Cardiac muscle cell (in vitro differentiated cells and primary cell): ENCODE data around the gene AJAP1. TPM values are rescaled to one million over a fixed set of nuclear protein-coding genes. Genes with fewer than 3 reads are reported as not detected.

Experiments
- DNase-seq, 2 donors: peaks; one replicate each; pipeline versions ENCODE4 v3.0.0 to v3.0.0-alpha.2; 2010 to 2017; ENCODE audit warnings: low read depth in 1 of 2, low spot score in 1 of 2
- H3K27ac ChIP-seq: fragments of 200-600 bp; sonication (generic); 2 replicates; pipeline ENCODE4 v1.5.1; 2016
- H3K27me3 ChIP-seq: fragments of 200-600 bp; sonication (generic); 2 replicates; pipeline ENCODE4 v1.6.0; 2016; ENCODE audit warnings: control low read depth
- H3K36me3 ChIP-seq: fragments of 200-600 bp; sonication (generic); 2 replicates; pipeline ENCODE4 v1.5.1; 2016; ENCODE audit warnings: control low read depth
- H3K4me1 ChIP-seq: fragments of 200-600 bp; sonication (generic); 2 replicates; pipeline ENCODE4 v1.8.1; 2017; ENCODE audit warnings: low read depth, mild to moderate bottlenecking, mixed run types
- H3K4me3 ChIP-seq: fragments of 200-600 bp; sonication (generic); 2 replicates; pipeline ENCODE4 v1.5.1; 2016; ENCODE audit warnings: mild to moderate bottlenecking
- H3K9me3 ChIP-seq: fragments of 200-600 bp; sonication (generic); 2 replicates; pipeline ENCODE4 v1.5.1; 2017; ENCODE audit warnings: low read depth, mild to moderate bottlenecking, control low read depth
- CTCF ChIP-seq: IDR thresholded peaks from 2 replicates; pipeline ENCODE4 v1.5.1; 2012; ENCODE audit warnings: low read depth, mild to moderate bottlenecking, low read length
- polyA plus RNA-seq: library from polyadenylated mRNA; unstranded; fragments of >200 nt; fragmentation: Nextera tagmentation; extraction: Ambion mirVana; gene quantifications from 2 replicates; pipeline ENCODE4 v1.2.1, GENCODE V29; 2016
- total RNA-seq: library from RNA; depleted of rRNA; stranded (reverse); fragments of >200 nt; gene quantifications from 2 replicates; pipeline ENCODE4 v1.2.3, GENCODE V29; 2016

Gene AJAP1, protein sequence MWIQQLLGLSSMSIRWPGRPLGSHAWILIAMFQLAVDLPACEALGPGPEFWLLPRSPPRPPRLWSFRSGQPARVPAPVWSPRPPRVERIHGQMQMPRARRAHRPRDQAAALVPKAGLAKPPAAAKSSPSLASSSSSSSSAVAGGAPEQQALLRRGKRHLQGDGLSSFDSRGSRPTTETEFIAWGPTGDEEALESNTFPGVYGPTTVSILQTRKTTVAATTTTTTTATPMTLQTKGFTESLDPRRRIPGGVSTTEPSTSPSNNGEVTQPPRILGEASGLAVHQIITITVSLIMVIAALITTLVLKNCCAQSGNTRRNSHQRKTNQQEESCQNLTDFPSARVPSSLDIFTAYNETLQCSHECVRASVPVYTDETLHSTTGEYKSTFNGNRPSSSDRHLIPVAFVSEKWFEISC
- total RNA-seq (0.14 TPM in 1 of 2 replicates, not detected in the other), polyA plus RNA-seq (not detected in 2 replicates)

DNA sequence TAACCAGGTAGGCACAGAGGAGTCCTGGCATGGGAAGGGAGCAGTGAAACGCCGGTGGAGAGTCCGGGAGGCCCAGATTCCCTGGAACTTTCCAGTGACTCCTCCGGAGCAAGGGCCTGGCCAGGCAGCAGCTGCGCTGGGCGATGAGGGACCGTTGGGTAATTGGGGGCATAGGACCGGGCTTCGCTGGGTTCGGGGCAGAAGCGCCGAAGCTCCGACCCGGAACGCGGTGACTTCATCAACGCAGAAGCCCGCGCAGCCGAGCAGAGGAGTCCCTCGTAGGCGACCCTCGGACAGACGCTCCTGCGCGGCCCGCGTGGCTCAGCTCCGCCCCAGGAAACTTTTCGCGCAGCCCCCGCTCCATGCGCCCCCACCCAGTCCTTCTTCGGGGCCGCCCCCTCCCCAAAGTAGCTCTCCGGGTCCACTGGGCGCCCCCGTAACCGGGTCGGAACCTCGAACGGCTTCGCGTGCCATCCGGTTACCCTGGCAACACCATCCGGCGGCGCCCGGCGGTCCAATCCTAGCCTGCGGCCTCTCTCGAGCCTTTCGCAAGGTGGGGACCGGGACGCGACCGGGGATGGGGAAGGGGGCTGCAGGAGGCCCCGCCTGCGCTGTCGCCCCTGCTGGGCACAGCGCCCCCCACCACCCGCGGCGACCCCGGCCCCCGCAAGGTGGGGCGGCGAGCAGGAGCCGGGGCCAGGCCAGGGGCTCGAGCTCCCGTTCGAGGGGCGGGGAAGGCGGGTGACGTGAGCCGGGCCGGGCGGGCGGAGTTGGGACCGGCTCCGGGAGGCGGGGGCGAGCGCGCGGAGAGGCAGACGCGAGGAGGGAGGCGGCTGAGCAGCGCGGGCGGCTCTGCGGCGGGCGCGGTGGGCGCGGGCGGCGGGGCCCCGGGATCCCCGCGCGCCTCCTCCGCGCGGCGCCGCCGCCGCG lies at the start of gene AJAP1:
TSS of gene AJAP1 (plus strand) at position 814 of the 930 bp plus-strand sequence. CDS start 817 bp downstream, outside the sequence.
- H3K4me1 ChIP-seq: no peaks in the 10 kb centered on the region
- no peak for DNase-seq

GRCh38 chr1:4605158-4605557 lies 49.3 kb upstream of the AJAP1 start:
- H3K9me3 ChIP-seq: no peaks in the 10 kb centered on the region
- H3K27me3 ChIP-seq: no peaks in the 10 kb centered on the region
- H3K4me3 ChIP-seq: no peak overlapping the region
- no peak overlapping the region for H3K27ac ChIP-seq
- no peaks in the 10 kb centered on the region for H3K4me1 ChIP-seq
- DNase-seq: no peak
- no peaks in the 10 kb centered on the region for H3K36me3 ChIP-seq
- TF ChIP-seq CTCF: no peak

More for the DNA sequence above, at the start of gene AJAP1:
- no peak within 1 kb of the TSS for H3K27ac ChIP-seq
- peak within 1 kb of the TSS; percentile 13 for H3K4me3 ChIP-seq
- no peaks in the 10 kb centered on the region for H3K9me3 ChIP-seq
- H3K27me3 ChIP-seq: peaks cover 88% of the 10 kb centered on the region
- TF ChIP-seq CTCF: no peak
- H3K36me3 ChIP-seq: no peaks in the 10 kb centered on the region

DNA sequence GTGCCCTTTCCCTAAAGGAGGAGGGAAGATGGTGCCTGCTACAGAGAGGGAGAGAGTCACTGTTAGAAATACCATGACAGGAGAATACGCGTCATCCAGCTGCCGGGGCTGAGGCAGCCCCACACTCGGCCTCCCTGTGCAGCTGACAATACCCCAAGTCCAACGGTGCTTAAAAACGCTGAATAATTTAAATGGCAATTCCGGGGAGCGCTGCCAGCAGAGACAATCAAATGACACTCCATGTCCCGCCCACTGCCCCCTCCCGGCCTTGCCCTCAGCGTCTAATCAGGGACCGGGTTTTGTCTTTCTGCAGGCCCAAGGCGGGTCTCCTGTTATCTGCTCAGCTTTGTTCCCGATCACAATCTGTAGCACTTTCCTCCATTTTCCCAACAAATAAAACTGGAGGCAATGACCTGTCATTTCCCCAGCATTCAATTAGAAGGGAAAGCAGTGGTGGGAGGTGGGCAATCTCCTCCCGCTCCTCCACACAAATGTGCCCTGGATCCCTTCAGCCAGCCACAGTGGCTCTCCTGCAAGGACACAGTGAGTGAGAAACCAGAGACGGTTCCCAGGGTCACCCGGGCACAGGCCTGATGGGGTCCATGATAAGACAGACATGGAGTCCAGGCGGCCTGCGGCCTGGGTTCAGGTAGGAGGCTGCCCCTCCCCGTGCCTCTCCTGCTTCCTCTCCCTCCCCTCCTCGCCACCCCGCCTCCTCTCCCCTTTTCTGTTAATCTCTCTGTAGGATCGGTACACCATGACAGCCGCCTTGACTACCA lies 42.7 kb upstream of the AJAP1 start:
- Histone ChIP-seq H3K9me3 (no peaks in the 10 kb centered on the region), H3K27me3 (no peaks in the 10 kb centered on the region), H3K4me3 (no peak overlapping the region), H3K36me3 (no peaks in the 10 kb centered on the region), H3K27ac (no peak overlapping the region), H3K4me1 (no peaks in the 10 kb centered on the region)
- no peak for TF ChIP-seq CTCF
- DNase-seq: no peak

DNA sequence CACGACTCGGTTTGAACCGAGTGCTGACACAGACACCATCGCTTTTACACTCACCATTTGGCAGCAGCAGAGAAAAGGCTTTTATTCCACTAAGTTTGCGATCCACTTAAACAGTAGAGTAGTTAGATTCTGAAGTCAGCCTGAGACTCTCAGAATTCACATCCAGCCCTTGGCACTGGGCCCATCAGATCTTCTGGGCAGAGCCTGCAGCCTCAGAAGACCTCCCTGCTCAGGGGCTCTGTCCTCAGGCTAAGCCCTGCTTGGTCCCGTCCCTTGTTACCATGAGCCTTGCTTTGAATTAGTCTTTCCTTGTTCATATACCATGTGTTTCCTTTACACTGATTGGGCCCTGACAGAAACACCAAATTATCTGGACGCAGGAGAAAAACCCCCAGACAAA lies 41.4 kb upstream of the AJAP1 start:
- no peak for DNase-seq
- H3K9me3 ChIP-seq: no peaks in the 10 kb centered on the region
- no peaks in the 10 kb centered on the region for H3K36me3 ChIP-seq
- H3K4me1 ChIP-seq: no peaks in the 10 kb centered on the region
- no peaks in the 10 kb centered on the region for H3K27me3 ChIP-seq
- no peak overlapping the region for H3K4me3 ChIP-seq
- TF ChIP-seq CTCF: no peak
- no peak overlapping the region for H3K27ac ChIP-seq
